ENCODE results near the gene KCNQ1. TPM values are rescaled to one million over a fixed set of nuclear protein-coding genes. Genes with fewer than 3 reads are reported as not detected.

The KCNQ1 gene
- total RNA-seq, 1 experiment from 2014 or later, result 2.3 TPM

DNA sequence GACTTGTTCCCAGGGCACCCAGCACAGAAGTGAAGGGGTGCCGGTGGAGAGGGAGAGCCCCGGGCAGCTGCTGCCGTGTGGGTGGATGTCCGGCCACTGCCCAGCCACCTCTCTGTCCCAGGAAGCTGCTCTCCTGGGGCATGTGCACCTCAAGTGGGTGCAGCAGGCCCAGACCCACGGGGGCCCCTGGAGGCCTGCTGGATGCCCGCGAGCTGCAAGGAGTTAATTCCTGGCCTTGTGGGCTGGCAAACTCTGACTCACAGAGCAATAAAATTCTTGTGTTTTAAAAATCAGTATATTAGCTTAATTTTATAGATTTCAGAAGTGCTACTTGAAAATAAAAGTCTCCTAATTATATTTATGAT lies 292.4 kb downstream of the KCNQ1 start:
- Histone ChIP-seq H3K18ac (ENCODE audit: insufficient read length, low read depth, low read length) (no peak overlapping the region), H2BK120ac (ENCODE audit: low read depth, low read length, poor library complexity, severe bottlenecking) (no peak overlapping the region), H3T11ph (ENCODE audit: low read length) (no peak overlapping the region), H4K20me1 (ENCODE audit: control insufficient read depth, insufficient read depth, insufficient read length) (no peaks in the 10 kb centered on the region), H3K4me2 (ENCODE audit: insufficient read depth, insufficient read length, low read length) (no peak overlapping the region), H2AK5ac (ENCODE audit: insufficient read length, low read length) (no peak overlapping the region), H2BK15ac (ENCODE audit: low read depth, low read length) (no peak overlapping the region), H2BK12ac (ENCODE audit: insufficient read length, low read depth, low read length) (no peak overlapping the region), H3K4me1 (ENCODE audit: insufficient read depth, low read length) (no peaks in the 10 kb centered on the region), H2BK20ac (ENCODE audit: low read depth, low read length, poor library complexity, severe bottlenecking) (no peak overlapping the region), H3K14ac (ENCODE audit: insufficient read depth, low read length) (no peak overlapping the region), H3K27ac (ENCODE audit: insufficient read length, low read depth, low read length) (no peak overlapping the region), H2AFZ (ENCODE audit: low read length) (no peak overlapping the region), H3K4ac (ENCODE audit: low read depth, low read length) (no peak overlapping the region), H3K27me3 (ENCODE audit: insufficient read depth, low read length) (no peaks in the 10 kb centered on the region), H3K23ac (ENCODE audit: insufficient read length, low read depth, low read length) (no peak overlapping the region), H3K23me2 (ENCODE audit: insufficient read length, low read depth, low read length, poor library complexity, severe bottlenecking) (no peaks in the 10 kb centered on the region), H2BK5ac (ENCODE audit: insufficient read length, low read length) (no peak overlapping the region), H4K91ac (ENCODE audit: insufficient read length, low read depth, low read length) (no peak overlapping the region), H4K8ac (replicated peaks; ENCODE audit: insufficient read length, low read depth, low read length) (no peak overlapping the region), H3K79me1 (ENCODE audit: insufficient read depth, low read depth, low read length, poor library complexity, severe bottlenecking) (no peaks in the 10 kb centered on the region), H3K56ac (ENCODE audit: insufficient read length, low read depth, low read length) (no peak overlapping the region), H3K79me2 (ENCODE audit: insufficient read depth, low read length) (no peaks in the 10 kb centered on the region), H4K5ac (ENCODE audit: insufficient read length, low read depth, low read length) (no peak overlapping the region), H3K9ac (ENCODE audit: extremely low read depth, insufficient read length, low read length) (no peak overlapping the region), H3K9me3 (ENCODE audit: control insufficient read depth, low read depth, low read length) (no peaks in the 10 kb centered on the region)
- WGBS (ENCODE audit: extremely low coverage, insufficient read length, low lambda C conversion rate), result no CpG with 5 or more reads among the region's 7 CpGs
- H3K36me3 Mint-ChIP-seq (ENCODE audit: insufficient read depth in 1 of 3, low read depth in 3 of 3), result no peaks in the 10 kb centered on the region; a peak in 2 of 7 replicates
- peak overlapping the region in 1 of 3 experiments; percentile 40; a peak in 1 of 7 replicates for H3K27ac Mint-ChIP-seq
- H3K9me3 Mint-ChIP-seq, result peaks cover 2 to 3% of the 10 kb centered on the region in 2 experiments; a peak in 3 of 5 replicates
- no peak for DNase-seq
- no peak overlapping the region for H3K4me3 Mint-ChIP-seq
- peaks cover 87% of the 10 kb centered on the region for H3K27me3 Mint-ChIP-seq (ENCODE audit: low read depth)
- TF ChIP-seq, protein P1, sequence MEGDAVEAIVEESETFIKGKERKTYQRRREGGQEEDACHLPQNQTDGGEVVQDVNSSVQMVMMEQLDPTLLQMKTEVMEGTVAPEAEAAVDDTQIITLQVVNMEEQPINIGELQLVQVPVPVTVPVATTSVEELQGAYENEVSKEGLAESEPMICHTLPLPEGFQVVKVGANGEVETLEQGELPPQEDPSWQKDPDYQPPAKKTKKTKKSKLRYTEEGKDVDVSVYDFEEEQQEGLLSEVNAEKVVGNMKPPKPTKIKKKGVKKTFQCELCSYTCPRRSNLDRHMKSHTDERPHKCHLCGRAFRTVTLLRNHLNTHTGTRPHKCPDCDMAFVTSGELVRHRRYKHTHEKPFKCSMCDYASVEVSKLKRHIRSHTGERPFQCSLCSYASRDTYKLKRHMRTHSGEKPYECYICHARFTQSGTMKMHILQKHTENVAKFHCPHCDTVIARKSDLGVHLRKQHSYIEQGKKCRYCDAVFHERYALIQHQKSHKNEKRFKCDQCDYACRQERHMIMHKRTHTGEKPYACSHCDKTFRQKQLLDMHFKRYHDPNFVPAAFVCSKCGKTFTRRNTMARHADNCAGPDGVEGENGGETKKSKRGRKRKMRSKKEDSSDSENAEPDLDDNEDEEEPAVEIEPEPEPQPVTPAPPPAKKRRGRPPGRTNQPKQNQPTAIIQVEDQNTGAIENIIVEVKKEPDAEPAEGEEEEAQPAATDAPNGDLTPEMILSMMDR (conservative IDR thresholded peaks at IDR 0.05), result no peak
- H3K4me1 Mint-ChIP-seq, result peaks cover 0 to 11% of the 10 kb centered on the region in 2 experiments; a peak in 2 of 4 replicates

Data from H9 (cell line).